GM18867 (cell line): Measurements from ENCODE around the gene OR4D10.
"Not testable (repeated sequence)": the region's sequence is repeated elsewhere in the genome, so short reads cannot be mapped to it uniquely, and the experiment has no call there.

ENCODE experiments used
- ATAC-seq: cut with Tn5 transposase; IDR thresholded peaks from one replicate; pipeline ENCODE4 v1.9.1; 2021; ENCODE audit warnings: mild to moderate bottlenecking, moderate library complexity; ENCODE audit not compliant: unreplicated experiment

OR4D10 gene

DNA sequence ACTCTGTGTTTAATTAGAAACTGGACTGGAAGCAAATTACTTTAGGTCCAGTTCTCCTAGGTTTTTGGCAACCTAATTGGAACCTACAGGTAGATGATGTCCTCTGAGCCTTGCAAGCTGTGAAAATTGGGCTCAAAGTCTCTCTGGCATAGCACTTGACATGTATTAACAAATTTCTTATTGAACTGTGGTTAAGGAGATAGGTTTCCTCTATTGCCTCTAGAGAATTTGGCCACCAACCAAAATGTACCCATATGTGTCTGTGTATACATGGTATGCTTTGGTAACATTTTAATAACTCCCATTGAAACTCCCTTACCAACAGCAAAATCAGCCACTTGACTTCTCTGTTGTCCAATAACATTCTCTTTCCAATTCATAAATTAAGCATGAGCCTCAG is at the start of gene OR4D10:
Gene OR4D10, plus strand, starts transcription at position 301 of the 400 bp plus-strand sequence. CDS start 4,115 bp downstream, outside the sequence.
- ATAC-seq = no peak

DNA sequence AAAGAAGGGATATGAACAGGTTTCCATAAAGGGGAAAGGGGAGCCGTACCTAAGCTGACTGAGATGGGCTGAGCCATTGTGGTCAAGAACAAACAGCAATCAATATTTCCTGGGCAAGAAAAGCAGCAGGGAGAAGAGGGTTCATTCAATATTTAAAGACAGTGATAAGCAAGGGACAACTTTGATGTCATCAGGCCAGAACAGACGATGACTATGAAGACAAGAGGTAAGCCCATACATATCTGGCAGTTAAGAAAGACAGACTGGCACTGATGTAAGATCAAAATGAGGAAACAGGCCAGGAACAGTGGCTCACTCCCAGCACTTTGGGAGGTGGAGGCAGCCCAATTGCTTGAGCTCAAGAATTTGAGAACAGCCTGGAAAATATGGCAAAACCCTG is 49.3 kb upstream of the OR4D10 start:
- ATAC-seq = no peak

DNA sequence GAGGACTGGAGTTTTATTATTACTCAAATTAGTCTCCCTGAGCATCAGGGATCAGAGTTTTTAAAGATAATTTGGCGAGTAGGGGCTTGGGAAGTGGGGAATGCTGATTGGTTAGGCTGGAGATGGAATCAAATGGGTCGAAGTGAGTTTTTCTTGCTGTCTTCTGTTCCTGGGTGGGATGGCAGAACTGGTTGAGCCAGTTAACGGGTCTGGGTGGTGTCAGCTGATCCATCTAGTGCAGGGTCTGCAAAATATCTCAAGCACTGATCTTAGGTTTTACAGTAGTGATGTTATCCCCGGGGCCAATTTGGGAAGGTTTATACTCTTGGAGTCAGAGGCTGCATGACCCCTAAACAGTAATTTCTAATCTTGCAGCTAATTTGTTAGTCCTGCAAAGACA is 48.0 kb upstream of the OR4D10 start:
- ATAC-seq = no peak

DNA sequence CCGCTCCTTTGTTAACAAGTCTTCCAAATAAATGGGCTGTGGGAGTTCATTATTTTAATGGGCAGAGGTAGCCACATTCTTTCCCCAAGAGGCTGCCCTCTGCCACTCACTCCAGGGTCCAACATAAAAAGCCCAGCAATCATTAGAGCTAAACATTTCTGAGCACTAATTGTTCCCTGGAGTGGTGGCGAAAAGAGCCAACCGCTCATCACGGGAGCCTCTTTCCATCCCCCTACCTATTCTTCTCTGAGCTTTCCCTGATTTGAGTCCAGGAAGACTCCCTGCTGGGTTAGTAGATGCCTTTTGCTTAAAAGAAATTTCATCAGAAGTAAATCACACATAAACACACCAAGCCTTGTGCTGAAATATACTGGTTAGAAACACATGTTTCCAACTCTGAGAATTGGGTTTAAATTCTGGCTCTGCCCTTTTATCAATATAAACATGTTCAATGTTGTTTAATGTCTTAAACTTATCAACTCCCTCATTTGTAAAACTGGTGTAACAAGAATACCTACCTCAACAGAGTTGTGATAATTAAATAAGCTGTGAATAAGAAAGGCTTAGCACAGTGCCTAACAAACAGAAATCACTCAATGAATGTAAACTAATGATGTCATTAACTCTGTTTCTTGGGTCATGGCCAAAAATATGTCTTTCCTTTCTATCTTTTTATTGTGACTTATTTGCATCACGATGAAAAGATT is 46.6 kb upstream of the OR4D10 start, which contains the start of gene OR5A2:
Gene OR5A2, minus strand, starts transcription at position 53 of the 707 bp plus-strand sequence. CDS start 3,460 bp downstream, outside the sequence.
- ATAC-seq = no peak

DNA sequence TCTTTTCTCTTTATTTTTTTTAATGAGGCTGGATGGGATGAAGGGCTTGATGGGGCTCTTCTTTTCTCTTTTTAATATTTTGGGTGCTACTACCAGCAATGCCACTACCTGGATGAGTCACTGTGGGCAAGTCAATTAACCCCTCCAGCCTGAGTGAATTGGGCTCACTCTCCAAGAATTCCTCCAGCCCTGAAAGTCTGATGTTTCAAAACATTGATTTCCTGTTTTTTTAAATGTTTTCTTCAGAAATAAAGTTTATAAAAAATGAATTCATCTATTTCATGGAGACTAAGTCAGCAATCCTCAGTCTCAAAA is 46.1 kb upstream of the OR4D10 start:
- ATAC-seq = no peak

DNA sequence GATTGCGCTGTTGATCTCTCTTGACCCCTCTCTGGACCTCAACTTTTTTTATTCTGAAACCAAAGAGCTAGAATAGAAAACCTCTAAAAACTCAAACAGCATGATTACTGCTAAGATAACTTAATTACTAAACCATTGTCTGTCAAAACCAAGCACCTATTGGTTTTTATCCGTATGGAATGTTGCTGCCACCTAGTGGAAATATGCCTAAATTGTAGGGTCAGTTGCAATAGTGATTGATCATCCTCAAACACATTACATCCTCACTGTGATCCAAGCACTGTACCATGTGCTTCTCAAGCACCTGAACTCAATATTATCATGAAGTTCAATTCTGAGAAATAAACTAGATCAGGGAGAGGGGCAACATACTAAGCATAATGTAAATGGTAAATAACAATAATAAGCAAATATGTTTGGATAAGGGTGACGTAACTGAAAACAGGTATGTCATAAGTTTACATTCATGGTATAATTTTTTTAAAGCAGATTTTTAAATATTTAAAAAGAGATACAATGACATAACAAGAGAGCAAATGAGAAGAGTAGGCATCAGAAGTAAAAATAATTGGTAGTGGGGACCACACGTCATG is 43.1 kb upstream of the OR4D10 start:
- peak; percentile 82 for ATAC-seq

DNA sequence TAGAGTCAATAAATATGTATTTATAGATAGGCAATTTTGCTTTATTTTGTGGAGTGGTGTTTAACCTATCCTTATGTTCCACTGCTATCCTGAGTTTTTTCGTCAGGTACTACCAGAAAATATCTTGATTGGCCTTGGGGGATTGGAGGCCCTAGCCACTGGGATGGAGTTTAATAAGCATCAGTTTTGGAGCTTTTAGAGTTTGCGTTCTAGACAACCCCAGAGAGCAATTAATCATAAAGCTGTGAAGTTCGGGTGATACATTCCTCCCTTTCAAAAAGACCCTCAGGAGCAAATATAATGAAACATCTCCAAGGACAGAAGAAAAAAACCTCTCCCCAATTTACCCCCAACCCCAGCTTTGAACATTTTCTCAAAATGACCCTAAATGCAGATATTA is 36.9 kb upstream of the OR4D10 start, which contains the start of gene OR5A1:
Gene OR5A1, plus strand, starts transcription at position 301 of the 400 bp plus-strand sequence. CDS start 6,700 bp downstream, outside the sequence.
- ATAC-seq = no peak

DNA sequence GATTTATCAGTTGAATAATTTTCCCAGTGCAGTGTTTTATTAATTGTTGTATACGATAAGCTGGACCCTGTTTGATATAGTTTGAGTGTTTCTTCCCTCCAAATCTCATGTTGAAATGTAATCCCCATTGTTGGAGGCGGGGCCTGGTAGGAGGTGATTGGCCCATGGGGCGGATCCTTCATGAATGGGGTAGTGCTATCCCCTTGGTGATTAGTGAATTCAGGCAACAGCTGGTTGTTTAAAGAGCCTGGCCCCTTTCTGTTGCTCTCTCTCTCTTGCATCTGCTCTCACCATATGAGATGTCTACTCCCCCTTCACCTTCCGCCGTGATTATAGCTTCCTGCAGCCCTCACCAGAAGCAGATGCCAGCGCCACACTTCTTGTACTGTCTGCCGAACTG is 35.3 kb upstream of the OR4D10 start:
- no peak for ATAC-seq

DNA sequence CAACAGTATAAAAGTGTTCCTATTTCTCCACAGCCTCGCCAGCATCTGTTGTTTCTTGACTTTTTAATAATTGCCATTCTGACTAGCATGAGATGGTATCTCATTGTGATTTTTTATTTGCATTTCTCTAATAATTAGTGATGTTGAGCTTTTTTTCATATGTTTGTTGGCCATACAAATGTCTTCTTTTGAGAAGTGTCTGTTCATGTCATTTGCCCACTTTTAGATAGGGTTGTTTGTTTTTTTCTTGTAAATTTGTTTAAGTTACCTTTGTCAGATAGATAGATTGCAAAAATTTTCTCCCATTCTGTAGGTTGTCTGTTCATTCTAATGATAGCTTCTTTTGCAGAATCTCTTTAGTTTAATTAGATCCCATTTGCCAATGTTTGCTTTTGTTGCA is 27.5 kb upstream of the OR4D10 start:
- ATAC-seq = not testable (repeated sequence)

DNA sequence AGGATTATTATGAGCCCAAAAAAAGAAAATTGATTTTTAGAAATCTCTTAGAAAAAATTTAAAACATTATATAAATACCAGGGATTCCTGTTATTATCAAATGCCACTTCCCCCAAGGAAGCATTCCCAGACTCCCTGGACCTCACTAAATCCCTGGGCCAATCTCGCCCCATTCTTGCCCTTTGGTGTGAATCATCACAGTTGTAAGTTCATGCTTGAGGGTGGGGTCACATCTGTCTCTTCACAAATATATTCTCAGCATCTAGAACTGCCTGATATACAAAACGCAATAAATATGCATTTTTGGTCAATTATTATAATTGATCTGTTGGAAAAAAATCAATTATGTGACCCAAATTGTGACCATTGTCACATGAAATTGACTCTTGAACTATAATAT is 24.6 kb upstream of the OR4D10 start:
- ATAC-seq = no peak

DNA sequence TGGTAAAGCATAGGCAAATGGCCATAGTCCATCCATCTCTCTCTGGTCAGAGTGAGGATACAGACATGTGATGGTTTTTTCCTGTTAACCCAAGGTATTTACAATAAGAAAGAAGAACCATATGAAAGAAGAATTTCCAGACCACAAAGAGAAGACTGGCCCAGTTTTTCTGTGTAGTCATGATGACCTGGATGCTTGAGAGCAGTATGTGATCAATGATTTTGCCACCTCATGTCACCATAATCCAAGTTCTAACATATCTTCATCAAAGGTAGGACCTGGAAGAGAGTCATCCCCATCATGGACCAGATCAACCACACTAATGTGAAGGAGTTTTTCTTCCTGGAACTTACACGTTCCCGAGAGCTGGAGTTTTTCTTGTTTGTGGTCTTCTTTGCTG is 16.5 kb upstream of the OR4D10 start, which contains the start of gene OR4D6:
Gene OR4D6, plus strand, starts transcription at position 301 of the 400 bp plus-strand sequence. Its CDS starts 0 bp downstream, at position 301.
- no peak for ATAC-seq

DNA sequence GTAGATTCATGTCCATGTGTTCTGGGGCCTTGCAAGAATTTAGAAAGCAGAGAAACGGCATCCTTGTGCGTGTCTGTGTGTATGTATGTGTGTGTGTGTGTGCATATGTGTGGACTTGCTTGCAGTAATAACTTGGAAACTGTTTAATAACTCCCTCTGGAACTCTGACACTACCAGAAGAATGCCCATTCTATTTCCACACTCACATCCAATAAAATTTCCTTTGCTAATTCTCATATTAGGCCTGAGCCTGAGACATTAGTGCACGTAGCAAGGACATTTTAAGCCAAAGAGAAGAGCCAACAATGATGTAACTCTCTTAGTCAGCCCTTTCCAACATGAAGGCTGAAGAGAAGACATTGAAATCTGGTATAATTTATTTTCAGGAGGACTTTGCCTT is 13.2 kb upstream of the OR4D10 start:
- no peak for ATAC-seq

DNA sequence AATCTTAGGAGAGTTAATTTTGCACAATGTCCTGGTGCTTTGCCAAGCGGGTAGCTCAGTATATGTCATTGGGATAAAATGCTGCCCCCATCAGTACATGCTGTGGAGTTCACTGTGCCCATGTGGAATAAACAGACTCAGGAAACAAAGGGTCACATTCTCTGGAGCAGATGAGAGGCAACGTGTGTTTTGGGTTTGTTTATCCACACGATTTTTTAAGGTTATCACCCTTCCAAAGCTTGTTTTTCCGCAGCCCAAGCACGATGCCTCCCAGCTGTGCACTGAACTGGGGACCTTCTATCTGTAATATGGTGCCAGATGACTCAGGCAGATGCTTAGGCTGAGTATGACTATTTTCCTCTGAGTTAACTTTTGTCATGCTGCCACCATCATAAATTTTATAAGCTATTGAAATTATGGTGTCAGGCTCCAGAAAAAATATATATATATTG is 9.9 kb upstream of the OR4D10 start:
- no peak for ATAC-seq

DNA sequence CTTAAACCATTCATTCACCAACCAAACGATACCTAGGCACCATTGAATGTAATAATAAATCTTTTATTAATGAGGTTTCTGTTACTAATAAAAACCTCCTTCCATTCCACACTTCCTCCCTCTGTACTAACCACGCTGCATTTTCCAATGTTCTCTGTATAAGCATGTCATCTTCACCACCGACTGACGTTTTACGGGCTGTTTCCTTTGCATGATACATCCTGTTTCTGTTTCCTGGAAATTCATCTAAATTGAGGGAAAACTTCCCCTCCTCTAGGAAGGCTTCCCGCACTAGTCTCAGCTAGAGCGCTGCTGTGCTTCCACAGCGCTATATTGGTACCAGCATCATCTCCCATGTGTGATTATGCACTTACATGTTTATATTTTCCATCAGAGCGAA is 2.1 kb downstream of the OR4D10 start:
- no peak for ATAC-seq

DNA sequence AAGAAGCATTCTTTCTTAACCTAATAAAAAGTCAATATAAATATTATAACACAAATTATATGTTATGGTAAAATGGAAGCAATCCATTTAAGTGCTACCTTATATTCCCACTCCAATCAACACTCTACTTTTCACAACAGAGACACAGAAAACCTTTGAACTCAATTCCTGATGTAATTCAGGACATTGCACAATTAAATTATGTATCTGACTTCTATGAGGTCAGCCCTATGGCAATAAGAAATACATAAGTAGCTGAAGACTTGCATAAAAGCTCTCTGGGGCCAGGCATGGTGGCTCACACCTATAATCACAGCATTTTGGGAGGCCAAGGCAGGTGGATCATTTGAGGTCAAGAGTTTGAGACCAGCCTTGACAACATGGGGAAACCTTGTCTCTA is 6.8 kb downstream of the OR4D10 start:
- ATAC-seq = no peak

DNA sequence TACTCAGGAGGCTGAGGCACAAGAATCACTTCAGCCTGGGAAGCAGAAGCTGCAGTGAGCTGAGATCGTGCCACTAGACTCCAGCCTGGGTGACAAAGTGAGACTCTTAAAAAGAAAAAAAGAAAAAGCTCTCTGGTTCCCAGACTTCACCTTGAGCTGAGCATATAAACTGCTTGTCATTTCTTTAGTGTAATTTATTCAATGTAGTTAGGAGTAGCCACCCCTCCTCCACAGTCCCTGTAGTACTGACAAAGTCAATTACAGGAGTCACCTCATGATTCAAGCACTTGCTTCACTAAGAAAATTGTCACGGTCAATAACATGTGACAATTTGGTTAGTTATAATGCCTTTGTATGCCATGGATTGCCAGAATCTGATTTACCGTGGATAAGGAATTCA is 7.2 kb downstream of the OR4D10 start:
- no peak for ATAC-seq

DNA sequence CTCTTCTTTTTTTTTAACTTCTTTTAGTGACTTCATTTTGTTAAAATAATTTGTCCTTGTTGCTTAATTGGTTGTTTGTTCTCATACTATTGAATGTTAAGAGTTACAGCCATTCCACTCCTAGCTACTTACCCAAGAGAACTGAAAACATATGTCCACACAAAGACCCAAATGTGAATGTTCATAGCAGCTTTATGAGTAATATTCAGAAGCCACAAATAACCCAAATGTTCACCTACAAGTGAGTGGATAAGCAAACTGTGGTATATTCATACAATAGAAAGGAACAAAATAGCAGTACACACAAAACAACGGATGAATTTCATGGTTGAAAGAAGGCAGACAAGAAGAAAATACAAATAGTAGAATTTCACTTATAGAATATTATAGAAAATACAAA is 28.8 kb downstream of the OR4D10 start:
- ATAC-seq = peak; percentile 75

DNA sequence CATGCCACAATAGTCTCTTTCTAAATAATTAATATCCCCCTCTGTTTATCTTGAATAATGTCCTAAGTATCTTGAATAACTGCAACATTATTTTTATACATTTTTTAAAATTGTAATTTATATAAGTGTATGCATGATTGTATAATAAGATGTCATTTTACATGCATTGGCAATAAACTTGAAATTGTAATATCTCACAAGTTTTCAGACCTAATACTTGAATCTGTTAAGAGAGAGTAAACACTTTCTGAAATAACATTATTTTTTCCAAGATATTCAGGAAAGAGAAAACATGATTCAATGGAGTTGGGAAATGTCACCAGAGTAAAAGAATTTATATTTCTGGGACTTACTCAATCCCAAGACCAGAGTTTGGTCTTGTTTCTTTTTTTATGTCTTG is 30.2 kb downstream of the OR4D10 start, which contains the start of gene OR4D11:
Gene OR4D11, plus strand, starts transcription at position 301 of the 400 bp plus-strand sequence. Its CDS starts 0 bp downstream, at position 301.
- ATAC-seq = no peak

DNA sequence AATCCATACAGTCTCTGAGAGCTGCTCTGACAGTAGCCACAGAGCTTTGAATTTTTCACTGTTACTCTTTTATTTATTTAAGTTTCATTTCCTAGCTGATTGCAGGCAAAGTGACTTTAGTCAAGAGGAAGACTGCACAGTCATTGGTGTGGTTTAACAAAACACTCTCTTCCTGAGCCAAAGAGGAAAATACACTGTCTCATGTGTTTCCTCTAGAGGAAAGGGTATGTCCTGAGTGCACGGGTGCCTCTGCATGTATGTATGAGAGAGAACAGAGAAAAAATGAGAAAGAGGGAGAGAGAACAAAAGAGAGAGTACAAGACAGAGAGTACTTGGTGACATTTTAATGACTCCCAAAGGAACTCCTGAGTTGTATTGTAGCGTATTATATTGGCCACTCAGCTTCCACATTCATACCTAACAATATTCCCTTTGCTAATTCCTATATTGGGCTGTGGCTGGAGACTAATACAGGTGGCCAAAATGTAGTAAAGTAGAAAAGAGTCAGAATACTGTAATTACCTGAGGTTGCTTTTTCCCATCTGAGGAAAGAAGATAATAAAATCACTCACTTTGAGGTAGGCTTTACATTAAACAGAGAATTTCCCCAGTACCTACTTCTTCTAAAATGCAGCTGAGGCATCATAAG is 38.0 kb downstream of the OR4D10 start, which contains the start of gene OR4D9:
Gene OR4D9, plus strand, starts transcription at position 599 of the 649 bp plus-strand sequence. CDS start 3,374 bp downstream, outside the sequence.
- ATAC-seq = no peak

DNA sequence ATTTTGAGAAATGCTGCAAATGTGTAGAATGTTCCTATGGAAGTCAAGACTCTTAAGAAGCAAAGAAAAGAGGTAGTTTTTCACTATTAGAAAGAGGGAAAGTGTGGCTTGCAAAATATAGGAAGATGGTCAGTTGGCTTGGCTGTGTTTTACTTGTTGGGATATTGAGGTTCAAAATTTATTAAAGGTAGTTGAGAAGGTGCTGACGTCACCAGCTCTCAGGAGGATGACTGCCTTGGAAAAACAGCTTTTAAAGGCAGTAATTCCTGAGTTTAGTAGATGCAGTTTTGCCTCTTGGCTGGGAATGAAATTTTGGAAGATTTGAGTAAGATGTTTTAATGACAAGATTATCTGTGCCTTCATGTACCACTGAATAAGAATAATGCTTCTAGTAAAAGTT is 38.6 kb downstream of the OR4D10 start:
- ATAC-seq = no peak

DNA sequence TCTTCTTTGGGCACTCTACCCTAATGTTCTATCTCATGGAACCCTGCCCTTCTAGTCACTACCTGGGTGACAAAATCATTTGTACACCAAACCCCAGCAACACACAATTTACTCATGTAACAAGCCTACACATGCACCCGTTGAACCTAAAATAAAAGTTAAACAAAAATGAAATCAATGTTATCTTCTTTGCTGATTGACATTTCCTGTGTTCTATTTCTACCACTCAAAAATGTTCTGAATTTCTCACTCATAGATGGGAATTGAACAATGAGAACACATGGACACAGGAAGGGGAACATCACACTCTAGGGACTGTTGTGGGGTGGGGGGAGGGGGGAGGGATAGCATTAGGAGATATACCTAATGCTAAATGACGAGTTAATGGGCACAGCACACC is 47.0 kb downstream of the OR4D10 start:
- ATAC-seq = not testable (repeated sequence)

DNA sequence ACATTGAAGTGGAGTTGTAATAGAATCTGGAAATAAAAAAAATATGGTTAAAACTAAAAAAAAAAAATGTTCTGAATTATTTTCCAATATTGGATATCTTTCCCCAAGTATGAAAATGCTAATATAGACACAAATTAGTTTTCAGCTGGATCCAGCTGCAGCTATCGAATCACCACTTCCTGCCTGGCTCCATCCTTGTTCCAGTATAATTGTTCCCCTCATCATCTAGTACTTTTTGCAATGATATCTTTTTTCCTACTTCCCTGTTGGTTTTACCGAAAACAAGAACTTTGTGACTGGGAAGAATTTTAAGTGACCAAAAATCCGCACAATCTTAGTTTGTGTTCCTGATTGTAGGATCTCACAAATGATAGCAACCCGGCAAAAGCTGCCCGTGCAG is 47.6 kb downstream of the OR4D10 start:
- ATAC-seq = no peak
